Mesothelial cell of epicardium (in vitro differentiated cells): ENCODE results near the gene GTF2E1. TPM values are rescaled to one million over a fixed set of nuclear protein-coding genes. Genes with fewer than 3 reads are reported as not detected.

Experiments used
- DNase-seq, 2 experiments: peaks; one replicate each; pipeline ENCODE4 v3.0.0; 2021; ENCODE audit warnings: low spot score in 2 of 2; ENCODE audit not compliant: unreplicated experiment in 2 of 2
- H3K27ac Mint-ChIP-seq: 2 replicates; pipeline ENCODE4 v1.8.0; 2021; ENCODE audit warnings: mixed read lengths
- H3K27me3 Mint-ChIP-seq: 2 replicates; pipeline ENCODE4 v1.8.0; 2021; ENCODE audit warnings: low read depth, mixed read lengths
- H3K36me3 Mint-ChIP-seq: 2 replicates; pipeline ENCODE4 v1.8.0; 2021; ENCODE audit warnings: mixed read lengths
- H3K4me1 Mint-ChIP-seq: 2 replicates; pipeline ENCODE4 v1.8.0; 2021; ENCODE audit warnings: mixed read lengths
- H3K4me3 Mint-ChIP-seq: 2 replicates; pipeline ENCODE4 v1.8.0; 2021; ENCODE audit warnings: mild to moderate bottlenecking, moderate library complexity, mixed read lengths
- H3K9me3 Mint-ChIP-seq: 2 replicates; pipeline ENCODE4 v1.8.0; 2021; ENCODE audit warnings: mixed read lengths
- CTCF ChIP-seq: fragments of 200-600 bp; sonication (generic); IDR thresholded peaks from one replicate; pipeline ENCODE4 v1.5.0; 2021; ENCODE audit warnings: antibody characterized with exemption; ENCODE audit not compliant: unreplicated experiment
- total RNA-seq: library from RNA; stranded (reverse); gene quantifications from 3 replicates; pipeline ENCODE4 v1.2.1, GENCODE V29; 2021

GTF2E1 gene
- total RNA-seq, 1 donor from 2014 or later = 17.9 TPM

DNA sequence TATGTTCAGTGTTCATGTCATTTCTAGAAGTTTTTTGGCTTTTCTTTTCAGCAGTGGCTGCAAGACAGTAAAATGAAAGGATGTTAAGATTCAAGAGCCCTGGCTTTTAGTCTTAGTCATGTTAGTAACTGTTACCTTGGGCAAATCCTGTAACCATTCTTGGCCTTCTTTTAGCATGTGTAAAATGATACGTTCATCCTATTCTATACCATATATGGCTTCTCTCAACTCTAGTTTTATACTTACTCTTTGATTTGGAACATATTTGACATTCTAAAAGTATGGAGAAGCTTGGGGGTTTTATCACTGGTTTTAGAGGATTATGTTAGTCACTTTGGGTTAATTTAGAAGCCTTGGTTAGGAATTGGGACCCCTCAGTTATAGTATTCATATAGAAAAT lies 20.1 kb downstream of the GTF2E1 start:
- no peak for TF ChIP-seq CTCF
- H3K27ac Mint-ChIP-seq = no peak overlapping the region
- H3K9me3 Mint-ChIP-seq = peaks cover 16% of the 10 kb centered on the region
- H3K36me3 Mint-ChIP-seq = peaks cover 18% of the 10 kb centered on the region
- no peaks in the 10 kb centered on the region for H3K27me3 Mint-ChIP-seq
- no peak overlapping the region for H3K4me3 Mint-ChIP-seq
- no peak for DNase-seq
- H3K4me1 Mint-ChIP-seq = peaks cover 37% of the 10 kb centered on the region

DNA sequence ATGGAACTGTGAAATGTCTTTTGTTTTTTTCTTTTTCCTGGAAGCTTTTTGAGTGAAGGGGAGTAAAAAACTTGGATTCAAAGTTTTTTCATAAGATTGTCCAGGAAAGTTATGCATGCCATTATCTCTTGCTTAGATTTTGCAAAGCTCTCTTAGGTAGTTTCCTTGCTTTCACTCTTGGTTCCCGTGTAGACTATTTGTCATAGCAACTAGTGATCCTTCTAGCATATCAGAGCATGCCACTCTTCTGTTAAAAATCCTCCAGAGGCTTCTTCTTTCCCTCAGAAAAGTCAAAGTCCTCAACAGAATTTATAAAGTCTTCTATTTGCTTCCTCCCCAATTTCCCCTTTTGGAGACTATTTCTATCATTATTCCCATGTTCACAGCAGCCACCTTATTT lies 21.1 kb downstream of the GTF2E1 start:
- Mint-ChIP-seq H3K4me1 (peaks cover 43% of the 10 kb centered on the region), H3K9me3 (peaks cover 16% of the 10 kb centered on the region), H3K4me3 (no peak overlapping the region), H3K27ac (peak overlapping the region; percentile 47), H3K36me3 (peaks cover 14% of the 10 kb centered on the region), H3K27me3 (no peaks in the 10 kb centered on the region)
- DNase-seq = no peak
- no peak for TF ChIP-seq CTCF

- Mint-ChIP-seq H3K9me3 (peaks cover 10% of the 10 kb centered on the region), H3K27ac (no peak overlapping the region), H3K36me3 (peaks cover 8% of the 10 kb centered on the region), H3K4me1 (peaks cover 43% of the 10 kb centered on the region), H3K4me3 (no peak overlapping the region), H3K27me3 (no peaks in the 10 kb centered on the region)
- DNase-seq = no peak
- TF ChIP-seq CTCF = no peak
Observed at GRCh38 chr3:120764206-120764605, 21.7 kb downstream of the GTF2E1 start.

DNA sequence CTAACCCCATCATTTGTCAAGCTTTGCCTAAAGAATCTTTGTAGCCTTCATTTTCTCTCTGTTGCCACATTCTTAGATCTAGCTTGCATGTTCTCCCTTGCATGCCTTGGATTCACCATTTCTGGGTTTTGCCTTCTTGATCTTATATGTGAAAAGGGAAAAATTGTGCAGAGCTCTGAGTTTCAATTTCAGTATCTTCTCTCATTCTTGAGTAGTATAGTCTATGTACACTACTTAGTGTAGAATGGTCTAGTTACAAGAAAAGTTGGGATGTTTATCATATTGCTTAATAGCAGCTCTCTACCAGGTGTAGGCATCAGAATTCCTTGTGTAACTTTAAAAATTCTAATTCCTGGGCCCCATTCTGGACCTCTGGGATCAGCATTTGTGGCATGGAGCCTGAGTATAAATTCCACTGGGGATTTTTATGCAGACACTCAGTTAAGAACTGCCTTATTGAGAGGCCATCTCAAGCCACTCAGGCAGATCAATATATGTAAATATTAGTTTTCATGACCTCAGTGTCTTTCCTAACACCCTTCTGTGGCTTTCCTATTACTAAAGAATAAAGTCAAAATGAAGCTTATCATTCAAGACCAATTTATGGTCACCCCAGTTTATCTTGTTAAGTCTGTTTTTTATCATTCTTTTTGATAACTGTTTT lies 23.4 kb downstream of the GTF2E1 start:
- Mint-ChIP-seq H3K4me1 (peaks cover 43% of the 10 kb centered on the region), H3K4me3 (no peak overlapping the region), H3K36me3 (no peaks in the 10 kb centered on the region), H3K27me3 (no peaks in the 10 kb centered on the region), H3K27ac (no peak overlapping the region), H3K9me3 (no peaks in the 10 kb centered on the region)
- TF ChIP-seq CTCF = no peak
- no peak for DNase-seq

- no peak overlapping the region for H3K4me3 Mint-ChIP-seq
- no peak for DNase-seq
- no peaks in the 10 kb centered on the region for H3K9me3 Mint-ChIP-seq
- TF ChIP-seq CTCF = no peak
- H3K27me3 Mint-ChIP-seq = no peaks in the 10 kb centered on the region
- peaks cover 43% of the 10 kb centered on the region for H3K4me1 Mint-ChIP-seq
- H3K27ac Mint-ChIP-seq = no peak overlapping the region
- H3K36me3 Mint-ChIP-seq = peaks cover 2% of the 10 kb centered on the region
Observed at GRCh38 chr3:120766576-120766975, 24.0 kb downstream of the GTF2E1 start.
